Lower leg skin (tissue), 3 donors: ENCODE measurements around the gene COG2.

ENCODE experiments used
- POLR2A ChIP-seq, 2 donors: fragments of 450-650 bp; IDR thresholded peaks; one replicate each; pipeline ENCODE4 v1.6.1; 2016 to 2017; ENCODE audit warnings: antibody characterized with exemption in 2 of 2, mild to moderate bottlenecking in 1 of 2, moderate library complexity in 1 of 2
- TF ChIP-seq, protein P1 (sequence below), 3 donors: fragments of 450-650 bp; IDR thresholded peaks; one replicate each; pipeline ENCODE4 v1.5.1; 2016; ENCODE audit warnings: antibody characterized with exemption in 3 of 3, mild to moderate bottlenecking in 3 of 3, moderate library complexity in 2 of 3

DNA sequence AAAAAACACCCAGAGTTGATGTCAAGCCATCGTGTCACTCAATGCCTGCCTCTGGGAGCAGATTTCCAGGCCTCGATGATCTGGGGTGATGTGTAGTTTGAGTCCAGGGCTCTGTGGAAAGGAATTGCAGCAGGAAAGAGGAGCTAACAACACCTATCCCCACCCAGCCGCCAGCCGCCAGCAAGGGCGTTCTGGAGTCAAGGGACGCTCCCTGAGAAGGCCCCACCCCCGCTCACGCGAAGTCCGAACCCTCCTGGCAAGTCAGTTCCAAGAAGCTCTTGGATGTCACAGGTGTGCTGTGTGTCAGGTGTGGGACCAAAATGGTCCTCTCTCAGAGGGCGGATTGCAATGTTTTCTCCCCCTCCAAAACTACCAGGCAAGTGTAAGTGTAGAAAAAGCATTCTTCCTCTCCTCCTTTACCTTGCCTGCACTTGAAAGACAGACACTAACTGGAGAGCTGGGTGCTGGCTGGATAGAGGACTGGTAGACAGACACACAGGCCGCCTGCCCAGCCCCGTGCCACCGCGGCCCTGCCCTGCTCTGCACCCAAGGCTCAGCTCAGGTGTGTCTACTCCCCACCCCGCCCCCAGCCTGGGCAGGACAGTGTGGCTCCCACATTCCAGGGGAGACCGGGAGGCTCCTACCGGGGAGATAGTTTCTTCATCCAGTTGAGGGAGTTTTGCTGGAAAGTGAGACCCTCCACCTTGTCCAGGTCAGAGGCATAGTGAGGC lies 63.2 kb downstream of the COG2 start:
- TF ChIP-seq, protein P1, sequence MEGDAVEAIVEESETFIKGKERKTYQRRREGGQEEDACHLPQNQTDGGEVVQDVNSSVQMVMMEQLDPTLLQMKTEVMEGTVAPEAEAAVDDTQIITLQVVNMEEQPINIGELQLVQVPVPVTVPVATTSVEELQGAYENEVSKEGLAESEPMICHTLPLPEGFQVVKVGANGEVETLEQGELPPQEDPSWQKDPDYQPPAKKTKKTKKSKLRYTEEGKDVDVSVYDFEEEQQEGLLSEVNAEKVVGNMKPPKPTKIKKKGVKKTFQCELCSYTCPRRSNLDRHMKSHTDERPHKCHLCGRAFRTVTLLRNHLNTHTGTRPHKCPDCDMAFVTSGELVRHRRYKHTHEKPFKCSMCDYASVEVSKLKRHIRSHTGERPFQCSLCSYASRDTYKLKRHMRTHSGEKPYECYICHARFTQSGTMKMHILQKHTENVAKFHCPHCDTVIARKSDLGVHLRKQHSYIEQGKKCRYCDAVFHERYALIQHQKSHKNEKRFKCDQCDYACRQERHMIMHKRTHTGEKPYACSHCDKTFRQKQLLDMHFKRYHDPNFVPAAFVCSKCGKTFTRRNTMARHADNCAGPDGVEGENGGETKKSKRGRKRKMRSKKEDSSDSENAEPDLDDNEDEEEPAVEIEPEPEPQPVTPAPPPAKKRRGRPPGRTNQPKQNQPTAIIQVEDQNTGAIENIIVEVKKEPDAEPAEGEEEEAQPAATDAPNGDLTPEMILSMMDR (IDR thresholded peaks at IDR 0.05): no peak
- no peak for TF ChIP-seq POLR2A (IDR thresholded peaks at IDR 0.05)
